ENCODE results near the gene ZNF496. TPM values are rescaled to one million over a fixed set of nuclear protein-coding genes. Genes with fewer than 3 reads are reported as not detected.

The ZNF496 gene
- total and polyA plus RNA-seq, 3 donors from 2014 or later = 45.0 to 71.1 (median 61.6) TPM

DNA sequence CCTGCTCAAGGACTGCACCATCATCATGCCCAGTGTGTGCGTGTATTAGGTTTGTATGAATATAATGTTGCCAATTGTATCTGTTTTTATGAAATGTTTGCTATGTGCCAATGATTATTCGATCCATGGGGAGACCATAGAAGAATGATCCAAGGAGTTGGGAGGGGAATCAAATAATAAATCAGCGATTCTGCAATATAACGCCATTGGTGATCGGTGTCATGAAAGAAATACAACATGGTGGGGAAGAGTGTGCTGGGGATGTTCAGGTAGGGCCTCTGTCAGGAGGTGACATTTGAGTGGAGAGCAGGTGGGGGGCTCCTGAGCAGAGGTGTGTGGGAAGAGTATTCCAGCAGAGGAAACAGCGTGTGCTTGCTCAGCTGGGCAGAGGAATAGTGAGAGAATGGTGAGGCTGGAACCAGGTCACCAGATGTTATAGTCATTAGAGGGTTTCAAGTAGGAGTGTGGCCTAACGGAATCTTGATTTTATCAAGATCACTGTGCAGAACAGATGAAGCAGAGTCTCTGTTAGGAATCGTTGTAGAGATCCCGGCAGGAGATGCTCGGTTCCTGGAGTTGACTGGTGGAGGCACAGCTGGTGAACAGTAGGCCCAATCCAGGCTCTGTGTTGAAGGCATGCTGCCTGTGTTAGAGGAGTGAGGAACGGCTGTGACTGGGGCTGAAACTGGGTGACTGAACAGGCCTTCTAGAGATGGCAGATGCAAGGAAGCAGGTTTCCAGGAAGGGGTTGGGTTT is 2.9 kb upstream of the ZNF496 start:
- Histone ChIP-seq H3K9me3 (no peaks in the 10 kb centered on the region), H3K4me3 (no peak overlapping the region), H3K36me3 (ENCODE audit: low read depth, missing control alignments) (no peaks in the 10 kb centered on the region), H3K27ac (peak overlapping the region in 1 of 2 donors; percentile 34), H3K27me3 (no peaks in the 10 kb centered on the region), H3K4me1 (peaks cover 58% of the 10 kb centered on the region)
- TF ChIP-seq, protein P1, sequence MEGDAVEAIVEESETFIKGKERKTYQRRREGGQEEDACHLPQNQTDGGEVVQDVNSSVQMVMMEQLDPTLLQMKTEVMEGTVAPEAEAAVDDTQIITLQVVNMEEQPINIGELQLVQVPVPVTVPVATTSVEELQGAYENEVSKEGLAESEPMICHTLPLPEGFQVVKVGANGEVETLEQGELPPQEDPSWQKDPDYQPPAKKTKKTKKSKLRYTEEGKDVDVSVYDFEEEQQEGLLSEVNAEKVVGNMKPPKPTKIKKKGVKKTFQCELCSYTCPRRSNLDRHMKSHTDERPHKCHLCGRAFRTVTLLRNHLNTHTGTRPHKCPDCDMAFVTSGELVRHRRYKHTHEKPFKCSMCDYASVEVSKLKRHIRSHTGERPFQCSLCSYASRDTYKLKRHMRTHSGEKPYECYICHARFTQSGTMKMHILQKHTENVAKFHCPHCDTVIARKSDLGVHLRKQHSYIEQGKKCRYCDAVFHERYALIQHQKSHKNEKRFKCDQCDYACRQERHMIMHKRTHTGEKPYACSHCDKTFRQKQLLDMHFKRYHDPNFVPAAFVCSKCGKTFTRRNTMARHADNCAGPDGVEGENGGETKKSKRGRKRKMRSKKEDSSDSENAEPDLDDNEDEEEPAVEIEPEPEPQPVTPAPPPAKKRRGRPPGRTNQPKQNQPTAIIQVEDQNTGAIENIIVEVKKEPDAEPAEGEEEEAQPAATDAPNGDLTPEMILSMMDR (IDR thresholded peaks at IDR 0.05) = no peak
- TF ChIP-seq POLR2A (IDR thresholded peaks at IDR 0.05) = no peak
- WGBS, 2 donors = 71 to 76% methylated on average over 11 of the region's 11 CpGs
- intact Hi-C loops (cut with DNase I; ENCODE audit: low total_unique reads) = no loop called here
- peak; percentile 59 for DNase-seq

DNA sequence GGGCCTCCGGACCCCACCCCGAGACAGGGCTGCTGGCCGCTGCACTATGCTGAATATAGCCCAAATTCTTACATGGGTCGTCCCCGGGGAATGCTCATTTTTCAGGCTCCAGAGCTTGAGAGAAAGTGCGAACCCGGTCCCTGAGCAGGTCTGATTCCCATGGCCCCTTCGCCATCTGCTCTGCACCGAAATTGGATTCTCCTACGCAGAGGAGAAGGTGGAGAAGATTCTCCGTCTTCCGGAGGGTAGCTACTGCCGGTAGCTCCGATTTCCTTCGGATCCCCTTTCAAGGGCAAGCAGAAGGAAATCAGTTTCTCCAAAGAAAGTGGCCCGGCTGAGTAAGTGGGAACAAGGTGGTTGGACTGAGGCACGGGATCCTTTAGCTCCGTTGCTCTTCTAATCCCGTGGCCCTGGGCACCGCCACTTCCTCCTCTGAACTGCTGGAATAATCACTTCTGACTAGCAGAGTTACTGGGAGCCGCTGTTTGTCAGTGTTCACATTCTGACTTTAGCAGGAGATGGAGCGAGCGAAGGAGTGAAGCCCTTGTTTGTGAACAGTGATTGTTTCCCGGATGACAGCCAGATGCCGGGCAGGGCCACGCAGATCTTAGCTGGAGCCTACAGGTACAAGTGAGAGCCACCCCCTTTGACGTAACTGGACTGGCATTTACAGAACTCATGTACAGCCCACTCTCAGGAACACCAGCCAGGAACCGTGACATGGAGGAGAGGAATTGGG is 1.1 kb upstream of the ZNF496 start:
- TF ChIP-seq, protein P1 (IDR thresholded peaks at IDR 0.05) = no peak
- no peak for TF ChIP-seq POLR2A (IDR thresholded peaks at IDR 0.05)

DNA sequence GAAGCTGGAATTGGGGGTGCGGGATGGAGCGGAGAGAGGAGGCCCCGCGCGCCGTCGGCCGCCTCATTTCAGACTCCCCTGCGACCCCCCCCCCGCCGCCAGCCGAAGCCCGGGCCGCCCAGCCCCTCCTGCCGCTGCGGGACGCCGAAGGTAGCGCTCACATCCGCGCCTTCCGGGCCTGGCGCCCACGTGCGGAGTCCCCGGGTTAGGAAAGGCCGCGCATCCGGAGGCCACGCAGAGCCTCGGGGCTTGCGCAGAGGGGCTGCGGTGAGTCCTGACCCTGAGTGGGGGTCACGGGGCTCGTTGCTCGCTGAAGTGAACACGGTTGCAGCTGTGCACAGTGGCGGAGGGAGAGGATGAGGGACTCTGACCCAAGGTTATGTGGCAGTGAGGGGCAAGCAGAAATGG is 552 bp upstream of the ZNF496 start:
- intact Hi-C loops (cut with DNase I; ENCODE audit: low total_unique reads) = no loop called here

More for the DNA sequence above, 1.1 kb upstream of the ZNF496 start:
- Histone ChIP-seq H3K9me3 (no peaks in the 10 kb centered on the region), H3K27me3 (no peaks in the 10 kb centered on the region), H3K4me1 (peaks cover 54% of the 10 kb centered on the region), H3K36me3 (ENCODE audit: low read depth, missing control alignments) (no peaks in the 10 kb centered on the region), H3K27ac (peak overlapping the region; percentile 87 to 88), H3K4me3 (peak overlapping the region; percentile 85 to 96)
- WGBS, 2 donors = 17 to 22% methylated on average over 20 to 26 of the region's 28 CpGs
- intact Hi-C loops (cut with DNase I; ENCODE audit: low total_unique reads) = no loop called here
- peak; percentile 62 for DNase-seq

DNA sequence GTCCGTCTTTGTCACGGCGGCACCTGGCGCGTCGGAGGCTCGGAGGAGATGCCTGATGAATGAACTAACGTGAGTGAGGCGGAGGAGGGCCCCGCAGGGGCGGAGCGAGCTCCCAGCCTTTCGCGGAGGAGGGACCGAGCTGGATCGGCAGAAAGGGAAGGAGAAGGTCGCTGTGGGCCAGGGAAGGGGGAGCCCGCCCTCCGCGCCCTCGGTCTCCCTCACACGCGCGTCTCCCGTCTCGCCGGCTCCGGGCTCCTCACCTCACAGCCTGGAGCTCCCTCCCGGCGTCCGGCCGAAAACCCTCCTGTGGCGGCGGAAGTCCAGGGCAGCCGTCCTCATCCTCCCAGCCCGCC is 519 bp downstream of the ZNF496 start:
- H3K27me3 ChIP-seq = no peaks in the 10 kb centered on the region
- no peaks in the 10 kb centered on the region for H3K36me3 ChIP-seq (ENCODE audit: low read depth, missing control alignments)
- TF ChIP-seq, protein P1 (IDR thresholded peaks at IDR 0.05) = no peak
- TF ChIP-seq POLR2A (IDR thresholded peaks at IDR 0.05) = no peak
- DNase-seq = peak; percentile 87
- no peaks in the 10 kb centered on the region for H3K9me3 ChIP-seq
- intact Hi-C loops (cut with DNase I; ENCODE audit: low total_unique reads) = no loop called here
- peak overlapping the region; percentile 87 to 90 for H3K27ac ChIP-seq
- WGBS, 2 donors = 0% methylated on average over 8 to 35 of the region's 36 CpGs
- H3K4me1 ChIP-seq = peaks cover 43% of the 10 kb centered on the region
- H3K4me3 ChIP-seq = peak overlapping the region; percentile 85 to 96

More for the DNA sequence above, 552 bp upstream of the ZNF496 start:
- no peak for TF ChIP-seq POLR2A (IDR thresholded peaks at IDR 0.05)
- TF ChIP-seq, protein P1 (IDR thresholded peaks at IDR 0.05) = no peak
- Histone ChIP-seq H3K4me1 (peaks cover 53% of the 10 kb centered on the region), H3K36me3 (ENCODE audit: low read depth, missing control alignments) (no peaks in the 10 kb centered on the region), H3K4me3 (peak overlapping the region; percentile 85 to 96), H3K27ac (peak overlapping the region; percentile 87 to 88), H3K27me3 (no peaks in the 10 kb centered on the region), H3K9me3 (no peaks in the 10 kb centered on the region)
- 2% methylated on average over 6 of the region's 38 CpGs; no CpG with 5 or more reads in 1 of the 2 donors for WGBS, 2 donors
- peak; percentile 53 for DNase-seq
